Adrenal gland (tissue), 5 donors: Measurements from ENCODE around the gene PRSS38.

Experiments
- CTCF ChIP-seq, 6 experiments: fragments of 450-650 bp in 4 of 6; fragments of 200-600 bp in 2 of 6; sonication (generic) in 1 of 6; IDR thresholded peaks; 1 replicate in 5 of 6; 2 replicates in 1 of 6; pipeline versions ENCODE4 v1.5.1 to v1.8.0; 2016 to 2021; ENCODE audit warnings: antibody characterized with exemption in 6 of 6, mild to moderate bottlenecking in 2 of 6, moderate library complexity in 1 of 6
- POLR2A ChIP-seq, 2 donors: fragments of 450-650 bp; IDR thresholded peaks; one replicate each; pipeline ENCODE4 v1.6.1; 2017; ENCODE audit warnings: antibody characterized with exemption in 2 of 2, mild to moderate bottlenecking in 2 of 2, moderate library complexity in 1 of 2
- donor health status: DM: no; HTN: no; CAD: no.

GRCh38 chr1:227816750-227817446 is 1.4 kb downstream of the PRSS38 start:
- no peak for TF ChIP-seq CTCF (IDR thresholded peaks at IDR 0.05)
- no peak for TF ChIP-seq POLR2A (IDR thresholded peaks at IDR 0.05)
